ENCODE data around the gene SH2B2.

SH2B2 gene

GRCh38 chr7:102286237-102287110 is at the start of gene SH2B2:
Gene SH2B2 (plus strand): TSS chr7:102286868. CDS start chr7:102300551, 13,683 bp downstream.
- DNase-seq = no peak

- no peak for DNase-seq
Observed at GRCh38 chr7:102239206-102239820, 47.4 kb upstream of the SH2B2 start.

- no peak for DNase-seq
Observed at GRCh38 chr7:102241431-102241830, 45.2 kb upstream of the SH2B2 start.

GRCh38 chr7:102244601-102245000 is 42.1 kb upstream of the SH2B2 start:
- no peak for DNase-seq

GRCh38 chr7:102248081-102248455 is 38.6 kb upstream of the SH2B2 start:
- no peak for DNase-seq

- DNase-seq = no peak
Observed at GRCh38 chr7:102248456-102249395, 37.9 kb upstream of the SH2B2 start.

- DNase-seq = no peak
Observed at GRCh38 chr7:102251531-102252365, 34.9 kb upstream of the SH2B2 start.

GRCh38 chr7:102252366-102252982 is 34.2 kb upstream of the SH2B2 start:
- DNase-seq = no peak

GRCh38 chr7:102253066-102253972 is 33.3 kb upstream of the SH2B2 start:
- no peak for DNase-seq

GRCh38 chr7:102253973-102254370 is 32.7 kb upstream of the SH2B2 start:
- DNase-seq = no peak

- no peak for DNase-seq
Observed at GRCh38 chr7:102254521-102254920, 32.1 kb upstream of the SH2B2 start.

GRCh38 chr7:102255501-102255900 is 31.2 kb upstream of the SH2B2 start:
- no peak for DNase-seq

GRCh38 chr7:102255916-102256315 is 30.8 kb upstream of the SH2B2 start:
- no peak for DNase-seq

- no peak for DNase-seq
Observed at GRCh38 chr7:102258073-102258748, 28.5 kb upstream of the SH2B2 start.

GRCh38 chr7:102258749-102259107 is 27.9 kb upstream of the SH2B2 start:
- no peak for DNase-seq

GRCh38 chr7:102260856-102261255 is 25.8 kb upstream of the SH2B2 start:
- no peak for DNase-seq

GRCh38 chr7:102261451-102261850 is 25.2 kb upstream of the SH2B2 start:
- no peak for DNase-seq

GRCh38 chr7:102262546-102262945 is 24.1 kb upstream of the SH2B2 start:
- DNase-seq = no peak

- no peak for DNase-seq
Observed at GRCh38 chr7:102264367-102264891, 22.2 kb upstream of the SH2B2 start.

GRCh38 chr7:102266541-102266940 is 20.1 kb upstream of the SH2B2 start:
- DNase-seq = no peak
